T-helper 2 cell treated with Interferon-gamma antibody and Interleukin-4, amounts not matched to agents 100 ng/mL and 5 ng/mL, for 36 hours (primary cell): ENCODE measurements around the gene KRTAP10-9. TPM values are rescaled to one million over a fixed set of nuclear protein-coding genes. Genes with fewer than 3 reads are reported as not detected.
"Not testable (repeated sequence)": the region's sequence is repeated elsewhere in the genome, so short reads cannot be mapped to it uniquely, and the experiment has no call there.

Experiments used
- intact Hi-C: fragments of 100-400 bp; cut with micrococcal nuclease; formaldehyde crosslinking; loops from one replicate; pipeline ENCODE4 v1.15.1; 2023
- total RNA-seq: library from RNA; stranded (reverse); gene quantifications from 2 replicates; pipeline ENCODE4 v1.2.3, GENCODE V29; 2022

The KRTAP10-9 gene
- total RNA-seq, 1 donor from 2014 or later, result not detected

DNA sequence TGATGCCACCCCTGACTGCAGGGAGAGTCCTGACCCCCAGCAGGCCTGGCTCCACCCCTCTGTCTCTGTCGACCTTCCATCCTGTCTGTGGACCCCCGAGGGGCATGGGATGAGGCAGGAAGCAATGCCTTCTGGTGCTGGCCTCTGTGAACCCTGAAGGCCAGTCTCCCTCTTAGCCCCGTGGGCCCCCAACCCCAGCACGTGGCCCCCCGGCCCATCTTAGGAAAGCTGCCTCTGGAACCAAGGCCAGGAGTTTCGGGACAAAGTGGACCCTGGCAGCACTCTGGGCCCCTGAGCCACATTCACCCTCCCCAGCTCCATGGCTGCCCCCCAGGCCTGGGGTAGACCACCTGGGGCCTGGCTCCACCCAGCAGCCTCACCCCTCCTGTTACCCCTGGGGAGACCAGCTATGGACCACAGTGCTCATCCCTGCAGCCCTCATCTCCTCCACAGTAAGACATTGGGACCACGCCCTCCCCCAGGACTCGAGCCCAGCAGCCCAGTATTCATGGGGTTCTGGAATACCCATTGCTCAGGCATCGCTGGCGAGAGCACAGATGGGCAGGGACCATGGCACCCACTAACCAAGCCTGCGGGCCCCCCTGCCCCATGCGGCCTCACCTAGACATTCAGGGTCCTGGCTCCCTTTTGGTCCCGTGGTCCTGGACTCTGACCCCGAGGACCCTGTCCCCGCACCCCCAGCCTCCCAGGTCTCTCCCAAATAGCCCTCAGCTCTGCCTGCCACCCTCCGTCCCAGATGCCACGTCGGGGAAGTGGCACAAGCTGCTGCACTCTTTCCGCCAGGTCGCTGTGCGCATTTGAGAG lies 11.8 kb downstream of the KRTAP10-9 start:
- intact Hi-C loops, result not testable (repeated sequence)

DNA sequence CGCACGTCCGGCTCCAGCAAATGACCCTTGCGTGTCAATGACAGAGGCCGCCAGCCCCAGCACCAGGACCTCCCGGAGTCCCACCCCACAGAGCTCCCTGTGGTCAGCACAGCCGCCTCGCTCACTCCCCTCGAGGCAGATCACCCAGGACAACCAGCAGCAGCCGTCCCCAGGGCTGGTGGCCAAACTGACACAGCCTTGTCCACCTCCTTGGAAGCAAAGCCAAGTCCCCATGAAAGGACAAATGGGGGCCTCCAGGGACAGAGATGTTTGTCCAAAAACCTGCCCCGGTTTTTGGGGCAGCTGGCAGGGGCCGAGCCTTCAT lies 12.4 kb downstream of the KRTAP10-9 start:
- intact Hi-C loops, result no loop called here

DNA sequence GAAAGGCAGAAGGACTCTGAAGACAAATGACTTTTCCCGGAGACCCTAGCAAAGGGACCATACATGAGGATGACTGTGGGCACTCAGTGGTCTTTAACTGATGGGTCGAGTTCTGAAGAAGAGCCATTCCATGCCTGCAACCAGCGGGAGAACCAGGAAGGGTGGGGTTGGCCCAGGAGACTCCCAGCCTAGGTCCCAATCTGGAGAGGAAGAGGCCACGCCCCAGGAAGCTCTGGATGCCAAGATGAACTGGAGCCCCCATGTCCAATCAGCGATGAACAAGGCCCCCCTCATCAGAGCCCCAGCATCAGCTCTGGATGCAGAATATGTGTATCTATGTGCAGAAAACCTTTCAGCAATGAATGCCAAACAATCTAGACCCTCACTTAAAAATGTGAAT lies 13.9 kb downstream of the KRTAP10-9 start:
- intact Hi-C loops, result no loop called here

DNA sequence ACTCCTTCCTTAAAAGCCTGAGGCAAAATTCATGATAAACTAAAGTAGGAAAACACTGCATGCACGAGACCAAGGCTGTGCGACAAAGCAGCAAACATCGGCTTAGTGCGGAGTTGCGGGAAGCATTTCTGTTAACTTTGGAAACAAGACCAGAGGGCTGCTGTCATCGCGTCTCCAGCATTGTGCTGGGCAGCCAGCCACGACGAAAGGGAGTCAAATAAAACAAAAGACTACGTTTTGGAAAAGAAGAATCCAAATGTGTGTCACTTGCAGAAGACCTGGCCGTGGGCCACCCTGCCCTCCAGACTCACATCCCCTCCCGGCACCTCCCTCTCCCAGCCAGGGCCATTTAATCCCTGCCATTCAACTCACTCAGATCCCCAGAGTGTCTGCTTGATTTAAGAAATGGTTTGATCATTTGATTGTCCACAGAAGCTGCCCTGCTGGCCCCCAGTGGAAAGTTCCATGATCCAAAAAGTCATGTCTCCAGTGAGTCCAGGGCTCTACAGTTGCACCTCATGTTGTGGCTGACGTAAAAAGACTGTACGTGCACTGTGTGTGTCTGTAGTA lies 16.9 kb downstream of the KRTAP10-9 start:
- intact Hi-C loops, result no loop called here

DNA sequence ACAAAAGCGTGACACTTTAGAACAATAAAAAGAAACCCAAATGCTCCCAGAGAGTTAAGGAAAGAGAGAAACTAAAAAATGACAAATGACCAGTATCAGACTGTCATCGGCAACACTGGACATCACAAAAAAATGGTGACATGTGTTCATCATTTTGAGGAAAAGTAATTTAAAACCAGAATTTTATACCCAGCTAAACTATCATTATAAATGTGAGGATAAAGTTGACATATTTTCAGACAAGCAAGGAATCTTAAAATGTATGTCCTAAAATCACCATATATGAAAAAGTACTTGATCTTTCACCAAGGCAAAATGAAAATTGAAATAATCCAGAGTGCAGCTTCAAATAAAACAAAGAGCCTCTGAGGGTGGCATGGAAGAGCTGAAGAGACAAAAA lies 18.0 kb downstream of the KRTAP10-9 start:
- intact Hi-C loops, result no loop called here

DNA sequence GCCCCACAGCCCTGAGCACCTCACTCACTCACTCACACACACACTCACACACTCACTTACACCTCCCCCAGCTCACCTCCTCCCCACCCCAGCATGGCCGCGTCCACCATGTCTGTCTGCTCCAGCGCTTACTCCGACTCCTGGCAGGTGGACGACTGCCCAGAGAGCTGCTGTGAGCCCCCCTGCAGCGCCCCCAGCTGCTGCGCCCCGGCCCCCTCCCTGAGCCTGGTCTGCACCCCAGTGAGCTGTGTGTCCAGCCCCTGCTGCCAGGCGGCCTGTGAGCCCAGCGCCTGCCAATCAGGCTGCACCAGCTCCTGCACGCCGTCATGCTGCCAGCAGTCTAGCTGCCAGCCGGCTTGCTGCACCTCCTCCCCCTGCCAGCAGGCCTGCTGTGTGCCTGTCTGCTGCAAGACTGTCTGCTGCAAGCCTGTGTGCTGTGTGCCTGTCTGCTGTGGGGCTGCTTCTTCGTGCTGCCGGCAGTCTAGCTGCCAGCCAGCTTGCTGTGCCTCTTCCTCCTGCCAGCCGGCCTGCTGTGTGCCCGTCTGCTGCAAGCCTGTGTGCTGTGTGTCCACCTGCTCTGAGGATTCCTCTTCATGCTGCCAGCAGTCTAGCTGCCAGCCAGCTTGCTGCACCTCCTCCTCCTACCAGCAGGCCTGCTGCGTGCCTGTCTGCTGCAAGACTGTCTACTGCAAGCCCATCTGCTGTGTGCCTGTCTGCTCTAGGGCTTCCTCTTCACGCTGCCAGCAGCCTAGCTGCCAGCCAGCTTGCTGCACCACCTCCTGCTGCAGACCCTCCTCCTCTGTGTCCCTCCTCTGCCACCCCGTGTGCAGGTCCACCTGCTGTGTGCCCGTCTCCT lies 19.7 kb downstream of the KRTAP10-9 start, which contains the start of gene KRTAP10-11:
TSS of gene KRTAP10-11 (plus strand) at position 49 of the 856 bp plus-strand sequence. CDS start at position 94, 45 bp downstream.
- intact Hi-C loops, result not testable (repeated sequence)

DNA sequence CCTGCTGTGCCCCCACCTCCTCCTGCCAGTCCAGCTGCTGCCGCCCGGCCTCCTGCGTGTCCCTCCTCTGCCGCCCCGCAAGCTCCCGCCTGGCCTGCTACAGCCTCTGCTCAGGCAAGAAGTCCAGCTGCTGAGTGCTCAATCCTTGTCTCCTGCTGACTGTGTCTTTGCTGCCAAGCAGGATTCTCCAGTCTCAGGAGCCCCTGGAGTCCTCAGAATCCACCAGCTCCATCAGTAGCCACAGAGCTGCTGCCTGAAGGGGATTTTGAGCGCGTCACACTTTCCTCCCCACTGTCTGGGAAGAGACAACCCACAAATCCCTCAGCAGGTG lies 20.3 kb downstream of the KRTAP10-9 start:
- intact Hi-C loops, result no loop called here

DNA sequence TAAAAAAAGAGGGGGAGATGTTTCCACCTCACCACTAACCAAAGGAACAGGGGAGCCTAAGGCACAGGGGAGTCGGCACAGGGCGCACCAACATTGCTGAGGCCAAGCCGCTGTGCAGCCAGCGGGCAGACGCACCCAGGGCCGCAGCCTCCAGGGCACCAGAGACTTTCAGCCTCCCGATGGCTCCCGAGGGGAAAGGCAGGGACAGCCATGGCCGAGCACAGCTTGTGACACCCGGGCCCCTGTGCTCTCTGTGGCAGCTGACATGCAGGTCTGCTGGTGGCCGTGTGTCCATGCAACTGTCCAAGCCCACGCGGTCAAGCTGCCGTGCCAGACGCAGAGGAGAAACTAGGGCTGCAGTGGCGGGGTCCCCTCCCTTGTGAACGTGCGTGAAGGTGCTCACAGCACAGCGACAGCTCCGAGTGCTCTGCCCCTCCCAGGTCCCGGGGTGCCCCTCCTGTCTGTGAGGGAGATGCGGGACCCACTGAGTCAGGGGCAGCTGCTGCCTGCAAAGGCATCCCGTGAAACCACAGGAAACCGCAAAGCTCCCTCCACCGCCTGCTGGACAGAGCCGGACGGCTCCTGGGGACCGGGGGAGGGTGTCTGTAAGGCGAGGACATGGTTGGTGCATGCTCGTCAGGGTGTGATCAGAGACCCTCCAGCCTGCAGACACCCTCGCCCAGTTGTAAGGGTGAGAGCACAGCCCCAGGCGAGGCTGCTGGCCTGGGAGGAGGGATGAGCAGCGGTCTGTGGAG lies 21.8 kb downstream of the KRTAP10-9 start:
- intact Hi-C loops, result no loop called here

DNA sequence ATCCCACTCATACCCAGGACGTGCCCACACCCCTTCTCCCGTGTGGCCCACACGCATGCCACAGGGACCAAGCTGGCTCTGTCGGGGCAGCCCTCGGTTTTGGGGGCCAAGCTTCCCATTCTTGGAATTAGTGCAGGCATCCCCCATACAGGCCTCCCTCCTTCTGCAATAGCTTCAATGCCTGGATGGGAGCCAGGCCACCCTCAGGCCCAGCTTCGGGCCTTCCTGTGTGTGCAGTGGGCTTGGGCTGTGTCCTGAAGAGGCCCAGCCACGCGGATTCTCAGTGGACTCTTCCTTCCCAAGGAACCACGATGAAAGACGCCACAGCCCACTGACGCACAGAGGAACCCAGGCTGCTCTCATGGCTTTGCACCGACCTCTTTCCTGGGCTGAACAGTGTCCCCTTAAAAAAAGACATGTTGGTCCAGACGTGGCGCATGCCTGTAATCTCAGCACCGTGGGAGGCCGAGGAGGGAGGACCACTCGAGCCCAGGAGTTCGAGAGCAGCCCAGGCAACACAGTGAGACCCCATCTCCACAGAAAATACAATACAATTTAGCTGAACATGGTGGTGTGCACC lies 22.7 kb downstream of the KRTAP10-9 start:
- intact Hi-C loops, result no loop called here

DNA sequence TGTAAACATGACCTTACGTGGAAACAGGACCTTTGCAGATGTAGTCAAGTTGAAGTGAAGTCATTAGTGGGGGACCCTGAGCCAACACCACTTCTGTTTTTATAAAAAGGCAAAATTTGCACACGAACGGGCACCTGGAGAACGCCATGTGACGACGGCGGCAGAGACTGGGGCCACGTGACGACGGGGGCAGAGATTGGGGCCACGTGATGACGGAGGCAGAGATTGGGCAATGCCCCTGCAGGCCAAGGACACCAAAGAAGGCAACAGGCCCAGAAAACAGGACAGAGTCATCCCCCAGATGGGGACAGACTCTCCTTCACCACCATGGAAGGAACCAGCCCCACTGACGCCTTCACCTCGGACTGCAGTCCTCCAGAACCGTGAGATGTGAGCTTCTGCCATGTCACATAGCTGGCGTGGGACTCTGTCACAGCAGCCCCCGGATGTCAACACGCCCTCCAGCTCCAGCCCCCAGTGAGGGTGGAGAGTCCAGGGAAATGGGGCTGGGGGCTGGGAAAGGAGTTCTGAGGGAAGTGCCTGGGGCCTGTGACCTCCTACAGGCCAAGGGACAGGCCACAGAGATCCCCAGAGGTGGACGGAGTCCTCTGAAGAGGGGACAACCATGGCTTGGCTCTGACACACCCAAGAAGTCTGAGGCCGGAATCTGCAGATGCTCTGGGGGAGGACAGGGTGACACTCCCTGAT lies 23.5 kb downstream of the KRTAP10-9 start:
- intact Hi-C loops, result no loop called here

DNA sequence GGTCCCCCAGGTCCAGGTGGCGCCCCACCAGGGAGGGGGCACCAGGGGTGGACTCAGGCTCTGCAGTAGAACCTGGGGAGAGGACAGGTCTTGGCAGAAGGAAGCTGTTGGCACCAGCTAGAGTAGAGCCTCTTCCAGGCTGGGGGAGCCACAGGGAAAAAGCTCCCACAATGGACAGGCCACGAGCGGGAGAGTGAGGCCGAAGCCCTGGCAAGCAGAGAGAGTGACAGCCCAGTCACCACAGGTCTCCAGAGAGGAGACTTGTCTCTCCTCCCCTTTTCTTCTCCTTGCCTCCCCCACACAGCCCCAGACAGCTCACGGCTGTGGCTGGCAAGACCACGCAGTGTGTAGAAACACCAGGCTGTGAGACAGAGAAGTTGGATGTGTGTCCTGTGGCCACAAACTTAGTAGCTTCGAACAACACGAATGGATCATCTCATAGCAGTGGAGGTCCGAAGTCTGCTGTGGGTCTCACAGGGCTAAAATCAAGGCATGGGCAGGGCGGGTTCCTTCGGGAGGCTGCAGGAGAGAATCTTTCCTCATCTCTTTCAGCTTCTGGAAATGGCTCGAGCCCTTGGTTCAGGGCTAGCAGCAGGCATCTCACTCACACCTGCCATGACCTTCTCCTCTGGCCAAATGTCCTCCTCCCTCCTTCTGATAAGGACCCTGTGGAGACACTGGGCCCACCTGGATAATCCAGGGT lies 24.2 kb downstream of the KRTAP10-9 start:
- intact Hi-C loops, result no loop called here

DNA sequence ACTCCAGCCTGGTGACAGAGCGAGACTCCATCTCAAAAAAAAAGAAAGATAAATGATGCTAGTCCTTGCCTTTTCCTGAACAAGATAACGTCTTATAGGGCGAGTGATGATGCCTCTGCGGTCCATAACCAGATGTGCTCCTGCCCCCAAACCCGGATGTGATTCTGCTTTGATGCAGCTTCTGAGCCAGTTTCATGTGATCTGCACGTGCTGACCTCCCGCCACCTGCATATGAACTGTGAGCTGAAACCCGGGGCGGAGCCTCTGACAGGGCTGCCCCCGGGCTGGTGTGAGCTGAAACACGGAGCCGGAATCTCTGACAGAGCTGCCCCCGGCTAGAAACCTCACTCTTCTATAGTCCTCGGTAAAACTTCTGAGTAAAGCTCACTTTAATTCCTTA lies 26.2 kb downstream of the KRTAP10-9 start:
- intact Hi-C loops, result no loop called here

DNA sequence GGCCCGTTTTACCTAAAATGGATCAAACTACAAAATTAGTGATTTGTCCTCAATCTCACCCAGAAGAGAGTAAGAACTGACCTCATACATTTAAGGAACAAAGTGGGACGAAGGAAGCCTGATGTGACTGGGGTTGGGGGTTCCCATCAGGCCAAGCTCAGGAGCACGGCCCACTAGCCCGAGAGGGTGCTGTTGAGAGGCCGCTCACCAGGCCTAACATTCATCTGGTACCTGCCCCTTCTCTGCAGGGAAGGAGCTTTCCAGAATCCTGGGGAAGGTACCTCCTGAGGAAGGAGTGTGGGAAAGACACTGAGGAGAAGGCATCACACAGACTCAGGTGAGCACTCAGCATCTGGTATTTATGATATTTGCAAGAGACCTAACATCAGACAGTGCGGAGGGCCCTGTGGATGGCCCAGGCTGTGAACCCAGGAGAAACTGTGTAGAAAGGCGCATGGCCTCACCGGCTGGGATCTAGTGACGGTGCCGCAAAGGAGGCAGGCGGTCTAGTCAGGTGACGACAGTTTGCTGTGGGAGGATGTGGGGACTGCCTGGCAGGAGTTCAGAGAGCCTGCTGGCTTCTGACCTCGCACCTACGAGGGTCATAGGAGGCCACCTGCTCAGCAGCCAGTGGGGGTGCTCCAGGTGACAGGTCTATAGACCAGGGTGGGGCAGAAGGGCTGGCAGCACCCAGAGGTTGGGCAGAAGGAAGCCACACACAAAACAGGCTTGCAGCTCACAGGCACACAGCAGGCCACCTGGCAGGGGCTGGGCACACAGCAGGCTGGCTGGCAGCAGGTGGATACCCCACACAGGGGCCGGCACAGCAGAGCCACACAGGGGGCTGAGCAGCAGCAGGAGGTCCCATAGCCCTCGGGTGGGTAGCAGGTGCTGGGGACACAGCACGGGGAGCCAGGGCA lies 27.0 kb downstream of the KRTAP10-9 start:
- intact Hi-C loops, result no loop called here

DNA sequence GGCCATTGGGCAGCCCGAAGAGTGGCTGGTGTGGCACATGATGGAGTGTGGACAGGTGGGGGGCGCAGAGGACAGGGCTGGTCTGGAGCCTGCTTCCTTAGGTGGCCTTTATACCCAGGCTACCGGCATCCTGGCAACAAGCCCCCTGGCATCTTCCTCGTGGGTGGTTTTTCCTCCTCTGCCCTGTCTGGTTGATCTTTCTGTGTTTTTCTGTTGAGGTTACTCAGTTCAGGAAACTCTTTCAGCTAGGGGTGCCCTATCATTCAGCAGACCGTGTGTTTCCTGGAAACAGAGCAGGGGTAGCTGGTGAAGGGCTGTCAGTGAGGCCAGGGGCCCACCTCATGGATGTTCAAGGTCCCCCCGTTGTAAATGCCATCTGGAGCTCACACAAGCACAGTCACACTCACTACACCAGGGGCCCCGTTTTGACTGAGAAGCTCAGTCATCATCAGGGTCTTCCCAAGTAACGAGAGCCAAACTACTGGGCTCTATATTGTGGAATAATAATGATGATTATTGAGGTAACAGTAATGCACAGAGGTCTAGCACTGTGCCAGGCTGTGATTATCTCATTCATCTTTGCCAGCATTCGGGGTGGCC lies 27.8 kb downstream of the KRTAP10-9 start, which contains the start of gene KRTAP12-4:
TSS of gene KRTAP12-4 (minus strand) at position 84 of the 600 bp plus-strand sequence. CDS start at position 39, 45 bp downstream.
- intact Hi-C loops, result no loop called here

DNA sequence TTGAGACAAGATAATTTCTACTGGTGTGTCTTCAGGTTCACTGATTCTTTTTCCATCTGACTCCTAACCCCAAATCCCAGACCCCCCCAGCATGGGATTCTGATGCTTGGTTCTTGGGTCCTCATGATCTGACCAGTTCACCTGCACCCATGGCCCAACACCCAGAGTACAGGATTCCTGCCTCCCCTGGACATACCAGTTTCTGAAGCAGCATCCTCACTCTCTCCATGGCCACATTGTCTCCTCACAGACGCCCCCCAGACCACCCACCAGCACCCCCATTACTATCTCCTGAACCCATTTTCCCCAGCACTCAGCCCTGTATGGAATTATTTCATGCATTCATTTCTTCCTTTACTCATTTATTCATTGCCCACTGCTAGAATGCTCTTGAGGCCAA lies 30.0 kb downstream of the KRTAP10-9 start:
- intact Hi-C loops, result loop anchor here (2.0 kb wide), 1 partner anchor 38 kb away; no protein-coding TSS in a partner anchor

DNA sequence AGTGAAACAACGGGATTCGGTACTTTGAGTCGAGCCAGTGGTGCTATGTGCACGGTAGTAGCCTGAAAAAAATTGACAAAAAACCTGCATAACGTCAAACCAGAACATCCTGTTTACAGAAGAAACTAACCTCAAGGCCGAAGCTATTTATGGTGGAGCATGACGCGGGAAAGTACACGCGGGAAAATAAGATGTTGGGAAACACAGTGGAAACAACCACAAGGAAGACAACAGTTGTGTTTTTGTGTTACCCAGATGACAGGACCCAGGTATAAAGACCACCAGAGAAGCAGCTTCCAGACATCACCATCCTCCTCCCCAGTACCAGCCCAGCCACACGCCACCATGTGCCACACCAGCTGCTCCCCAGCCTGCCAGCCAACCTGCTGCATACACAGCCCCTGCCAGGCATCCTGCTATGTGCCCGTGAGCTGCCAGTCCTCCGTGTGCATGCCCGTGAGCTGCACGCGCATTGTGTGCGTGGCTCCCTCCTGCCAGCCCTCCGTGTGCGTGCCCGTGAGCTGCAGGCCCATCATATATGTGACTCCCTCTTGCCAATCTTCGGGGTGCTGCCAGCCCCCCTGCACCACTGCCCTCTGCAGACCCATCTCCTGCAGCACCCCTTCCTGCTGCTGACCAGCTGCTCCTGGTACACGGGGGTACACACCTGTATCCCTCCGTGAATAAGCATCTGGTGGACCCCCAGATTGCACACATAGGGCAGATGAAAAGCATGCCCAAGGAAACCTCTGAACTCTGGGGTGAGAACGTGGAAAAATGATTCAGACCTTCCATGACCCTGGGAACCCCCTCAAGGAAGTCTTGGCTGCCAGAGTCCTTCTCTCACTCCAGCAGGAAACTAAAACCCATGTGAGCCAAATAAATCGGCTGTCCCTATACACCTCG lies 31.0 kb downstream of the KRTAP10-9 start, which contains the start of gene KRTAP12-3:
TSS of gene KRTAP12-3 (plus strand) at position 298 of the 906 bp plus-strand sequence. CDS start at position 346, 48 bp downstream.
- intact Hi-C loops, result loop anchor here (2.0 kb wide), 1 partner anchor 39 kb away; no protein-coding TSS in a partner anchor

DNA sequence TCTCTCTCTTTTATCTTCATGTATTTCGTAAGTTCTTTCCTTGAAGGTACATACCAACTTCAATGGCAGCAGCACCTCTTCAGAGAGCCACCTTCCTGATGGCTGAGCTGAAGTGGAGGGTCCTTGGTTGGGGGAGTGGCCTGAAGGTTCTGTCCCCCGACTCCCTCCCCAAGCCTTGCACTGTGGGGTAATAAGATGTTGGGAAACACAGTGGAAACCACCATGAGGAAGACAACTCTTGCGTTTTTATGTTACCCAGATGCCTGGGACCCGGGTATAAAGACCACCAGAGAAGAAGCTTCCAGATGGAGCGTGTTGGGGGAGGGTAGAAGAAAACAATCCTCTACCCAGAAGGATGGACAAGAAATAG lies 31.6 kb downstream of the KRTAP10-9 start:
- intact Hi-C loops, result no loop called here
